Vagina (tissue), 2 donors: ENCODE data around the gene LRRC4C.

Source experiments
- CTCF ChIP-seq, 3 experiments: fragments of 450-650 bp in 2 of 3; fragments of 200-600 bp in 1 of 3; sonication (generic) in 1 of 3; IDR thresholded peaks; one replicate each; pipeline ENCODE4 v1.5.1; 2017 to 2019; ENCODE audit warnings: antibody characterized with exemption in 3 of 3, mild to moderate bottlenecking in 2 of 3, moderate library complexity in 2 of 3
- POLR2A ChIP-seq, 2 donors: fragments of 450-650 bp; IDR thresholded peaks; one replicate each; pipeline ENCODE4 v1.6.1; 2017; ENCODE audit warnings: antibody characterized with exemption in 2 of 2, mild to moderate bottlenecking in 2 of 2, moderate library complexity in 2 of 2

GRCh38 chr11:40647295-40647694 lies 812.2 kb downstream of the LRRC4C start:
- TF ChIP-seq CTCF (IDR thresholded peaks at IDR 0.05) (no peak), POLR2A (IDR thresholded peaks at IDR 0.05) (no peak)
